H7 (cell line): ENCODE results near the gene BLNK. TPM values are rescaled to one million over a fixed set of nuclear protein-coding genes. Genes with fewer than 3 reads are reported as not detected.

Experiments used
- DNase-seq: peaks from one replicate; pipeline ENCODE4 v3.0.0; 2012
- H3K27me3 ChIP-seq: 2 replicates; pipeline ENCODE4 v1.6.0; 2011; ENCODE audit warnings: mild to moderate bottlenecking, low read length; ENCODE audit not compliant: control insufficient read depth, insufficient read depth
- H3K36me3 ChIP-seq: replicated peaks from 2 replicates; pipeline ENCODE4 v1.5.1; 2011; ENCODE audit warnings: low read length; ENCODE audit not compliant: control insufficient read depth, insufficient read depth
- H3K4me3 ChIP-seq: 2 replicates; pipeline ENCODE4 v1.5.1; 2011; ENCODE audit warnings: low read depth, mild to moderate bottlenecking, control low read depth, low read length, moderate library complexity; ENCODE audit not compliant: insufficient read depth
- total RNA-seq: library from RNA; depleted of rRNA; stranded (reverse); fragments of >200 nt; shearing (Covaris generic); gene quantifications from 2 replicates; pipeline ENCODE4 v1.2.3, GENCODE V29; 2014

BLNK gene
- total RNA-seq, 1 experiment from 2014 or later, result not detected

- no peak for DNase-seq
- no peak overlapping the region for H3K4me3 ChIP-seq
- no peaks in the 10 kb centered on the region for H3K27me3 ChIP-seq
- no peaks in the 10 kb centered on the region for H3K36me3 ChIP-seq
Observed at GRCh38 chr10:96235326-96236089, 35.9 kb downstream of the BLNK start.

- DNase-seq, result no peak
- no peaks in the 10 kb centered on the region for H3K27me3 ChIP-seq
- H3K4me3 ChIP-seq, result no peak overlapping the region
- no peaks in the 10 kb centered on the region for H3K36me3 ChIP-seq
Observed at GRCh38 chr10:96233959-96234358, 37.4 kb downstream of the BLNK start.

- H3K27me3 ChIP-seq, result no peaks in the 10 kb centered on the region
Observed at GRCh38 chr10:96230527-96230926, 40.8 kb downstream of the BLNK start.

GRCh38 chr10:96229568-96230030 lies 41.8 kb downstream of the BLNK start:
- peak; percentile 86 for DNase-seq
- H3K27me3 ChIP-seq, result no peaks in the 10 kb centered on the region
- H3K36me3 ChIP-seq, result no peaks in the 10 kb centered on the region
- no peak overlapping the region for H3K4me3 ChIP-seq

More at GRCh38 chr10:96230527-96230926, 40.8 kb downstream of the BLNK start:
- Histone ChIP-seq H3K36me3 (no peaks in the 10 kb centered on the region), H3K4me3 (no peak overlapping the region)
- no peak for DNase-seq

DNA sequence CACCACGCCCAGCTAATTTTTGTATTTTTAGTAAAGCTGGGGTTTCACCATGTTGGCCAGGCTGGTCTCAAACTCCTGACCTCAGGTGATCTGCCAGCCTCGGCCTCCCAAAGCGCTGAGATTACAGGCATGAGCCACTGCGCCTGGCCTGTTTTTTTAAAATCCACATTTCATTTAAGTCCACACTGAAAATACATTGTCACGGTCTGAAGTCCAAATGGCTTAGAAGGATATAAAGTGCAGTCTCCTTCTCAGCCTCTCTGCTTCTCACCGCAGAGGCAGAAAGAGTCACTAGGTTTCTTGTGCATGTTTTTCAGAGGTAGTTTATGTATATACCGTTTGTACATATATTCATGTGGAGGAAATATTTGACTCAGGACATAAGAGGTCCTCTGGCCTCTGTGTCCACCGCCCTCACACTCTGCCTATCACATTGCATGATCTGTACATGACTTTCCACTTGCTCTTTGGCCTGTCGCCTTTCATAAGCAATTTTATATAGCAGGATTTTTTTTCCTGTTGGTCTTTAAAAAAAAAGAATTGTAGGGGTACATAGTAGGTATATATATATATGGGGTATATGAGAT lies 42.9 kb downstream of the BLNK start:
- no peak for DNase-seq
- no peaks in the 10 kb centered on the region for H3K36me3 ChIP-seq

DNA sequence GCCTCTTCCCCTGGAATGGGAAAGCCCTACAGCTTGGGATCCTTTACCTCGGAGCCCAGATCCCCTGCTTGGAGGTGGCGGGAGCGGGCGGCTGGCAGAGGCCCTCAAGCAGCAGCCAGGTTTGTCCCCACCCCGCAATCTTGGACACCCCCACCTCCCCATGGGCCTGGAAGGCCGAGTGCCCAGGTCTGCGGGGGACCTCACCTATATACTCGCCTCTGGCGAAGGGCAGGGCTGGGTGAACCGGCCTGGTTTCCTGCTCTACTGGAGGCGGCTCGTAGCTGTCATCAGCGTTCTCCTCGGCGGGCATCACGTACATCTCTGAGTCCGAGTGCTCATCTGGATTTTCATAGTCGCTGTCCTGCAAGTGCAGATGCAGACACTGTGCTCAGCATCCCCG lies 44.2 kb downstream of the BLNK start:
- no peaks in the 10 kb centered on the region for H3K27me3 ChIP-seq
- no peak for DNase-seq
- H3K36me3 ChIP-seq, result no peaks in the 10 kb centered on the region
- no peak overlapping the region for H3K4me3 ChIP-seq

More for the DNA sequence above, 42.9 kb downstream of the BLNK start:
- H3K4me3 ChIP-seq, result no peak overlapping the region
- H3K27me3 ChIP-seq, result no peaks in the 10 kb centered on the region

GRCh38 chr10:96225119-96225518 lies 46.2 kb downstream of the BLNK start:
- DNase-seq, result no peak
- H3K4me3 ChIP-seq, result no peak overlapping the region
- H3K27me3 ChIP-seq, result no peaks in the 10 kb centered on the region
- no peaks in the 10 kb centered on the region for H3K36me3 ChIP-seq

GRCh38 chr10:96222908-96223307 lies 48.5 kb downstream of the BLNK start:
- no peak for DNase-seq
- no peaks in the 10 kb centered on the region for H3K36me3 ChIP-seq
- H3K27me3 ChIP-seq, result no peaks in the 10 kb centered on the region; the same call in 1 of the 2 replicates

GRCh38 chr10:96222441-96222840 lies 48.9 kb downstream of the BLNK start:
- DNase-seq, result peak; percentile 51

More at GRCh38 chr10:96222908-96223307, 48.5 kb downstream of the BLNK start:
- no peak overlapping the region for H3K4me3 ChIP-seq

DNA sequence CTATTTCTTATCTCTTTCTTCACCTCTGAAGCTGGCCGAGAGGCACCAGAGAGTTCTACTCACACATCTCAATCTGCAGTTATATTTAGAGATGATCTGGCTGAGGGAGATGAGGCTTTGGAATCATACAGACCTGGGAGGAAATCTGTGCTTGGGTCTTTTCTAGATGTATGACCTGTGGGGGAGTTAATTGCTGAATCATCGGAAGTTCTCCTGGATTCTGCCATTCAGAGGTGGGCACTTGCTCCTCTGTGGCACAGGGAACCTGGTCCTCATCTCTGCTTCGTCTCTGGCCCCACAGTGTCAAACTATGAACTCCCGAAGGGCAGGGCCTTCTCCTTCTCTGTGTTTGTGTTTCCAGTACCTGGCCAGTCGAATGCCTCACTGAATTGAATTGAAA lies 52.5 kb downstream of the BLNK start:
- no peaks in the 10 kb centered on the region for H3K36me3 ChIP-seq
- no peaks in the 10 kb centered on the region; the same call in 1 of the 2 replicates for H3K27me3 ChIP-seq
- H3K4me3 ChIP-seq, result no peak overlapping the region
- DNase-seq, result no peak

More at GRCh38 chr10:96222441-96222840, 48.9 kb downstream of the BLNK start:
- Histone ChIP-seq H3K27me3 (no peaks in the 10 kb centered on the region; the same call in 1 of the 2 replicates), H3K4me3 (no peak overlapping the region), H3K36me3 (no peaks in the 10 kb centered on the region)

GRCh38 chr10:96217711-96218110 lies 53.7 kb downstream of the BLNK start:
- Histone ChIP-seq H3K4me3 (no peak overlapping the region), H3K36me3 (no peaks in the 10 kb centered on the region), H3K27me3 (no peaks in the 10 kb centered on the region; the same call in 1 of the 2 replicates)
- DNase-seq, result no peak

DNA sequence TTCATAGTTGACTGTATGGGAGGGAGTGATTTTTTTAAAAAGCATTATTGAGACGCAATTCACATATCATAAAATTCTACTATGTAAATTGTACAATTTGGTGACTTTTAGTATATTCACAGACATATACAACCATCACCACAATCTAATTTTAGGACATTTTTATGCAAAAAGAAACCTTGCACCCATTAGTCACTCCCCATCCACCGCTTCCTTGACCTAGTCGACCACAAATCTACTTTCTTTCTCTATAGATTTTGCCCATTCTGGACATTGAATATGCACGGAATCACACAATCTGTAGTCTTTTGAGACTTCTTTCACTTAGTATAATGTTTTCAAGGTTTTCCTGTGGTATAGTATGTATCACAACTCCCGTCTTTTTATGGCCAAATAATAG lies 54.6 kb downstream of the BLNK start:
- DNase-seq, result no peak
- H3K36me3 ChIP-seq, result no peaks in the 10 kb centered on the region
- H3K27me3 ChIP-seq, result no peaks in the 10 kb centered on the region; the same call in 1 of the 2 replicates
- H3K4me3 ChIP-seq, result no peak overlapping the region

GRCh38 chr10:96212911-96213310 lies 58.5 kb downstream of the BLNK start:
- H3K4me3 ChIP-seq, result no peak overlapping the region
- DNase-seq, result no peak
- H3K27me3 ChIP-seq, result no peaks in the 10 kb centered on the region; the same call in 1 of the 2 replicates
- no peaks in the 10 kb centered on the region for H3K36me3 ChIP-seq

DNA sequence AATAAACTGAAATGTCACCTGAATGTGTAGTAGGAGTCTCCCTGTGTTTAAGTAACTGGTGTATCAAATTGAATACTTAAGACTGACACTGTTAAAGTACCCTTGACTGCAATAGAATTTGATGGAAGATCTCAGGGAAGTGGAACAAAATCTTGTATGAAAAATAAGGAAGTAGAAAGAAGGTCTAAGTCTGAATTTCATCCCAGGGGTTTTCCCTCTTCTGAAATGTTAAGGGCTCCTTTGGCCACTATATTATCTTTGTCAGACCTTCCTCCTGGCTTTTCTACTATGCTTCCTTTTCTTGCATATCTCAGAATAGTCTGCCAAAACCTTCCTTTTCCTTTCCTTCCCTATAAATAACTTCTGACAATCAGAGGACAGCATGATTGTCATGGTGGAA lies 59.6 kb downstream of the BLNK start:
- Histone ChIP-seq H3K4me3 (no peak overlapping the region), H3K27me3 (no peaks in the 10 kb centered on the region; the same call in 1 of the 2 replicates), H3K36me3 (no peaks in the 10 kb centered on the region)
- no peak for DNase-seq

GRCh38 chr10:96208946-96209345 lies 62.4 kb downstream of the BLNK start:
- no peaks in the 10 kb centered on the region for H3K27me3 ChIP-seq
- no peak for DNase-seq
- H3K36me3 ChIP-seq, result no peaks in the 10 kb centered on the region
- H3K4me3 ChIP-seq, result no peak overlapping the region
